Measurements from ENCODE around the gene SOAT2. TPM values are rescaled to one million over a fixed set of nuclear protein-coding genes. Genes with fewer than 3 reads are reported as not detected.

SOAT2 gene
- total RNA-seq, 1 experiment from 2014 or later = not detected

- Histone ChIP-seq H3K36me3 (no peaks in the 10 kb centered on the region), H3K4me1 (no peaks in the 10 kb centered on the region), H3K27me3 (no peaks in the 10 kb centered on the region), H3K27ac (no peak overlapping the region), H3K9me3 (replicated peaks) (no peaks in the 10 kb centered on the region), H3K4me3 (no peak overlapping the region)
- DNase-seq = no peak
Measured at GRCh38 chr12:53123578-53124351, 20.5 kb downstream of the SOAT2 start.

- H3K36me3 ChIP-seq = no peaks in the 10 kb centered on the region
- H3K27me3 ChIP-seq = no peaks in the 10 kb centered on the region
- no peak for DNase-seq
- no peaks in the 10 kb centered on the region for H3K4me1 ChIP-seq
- no peak overlapping the region for H3K27ac ChIP-seq
- H3K9me3 ChIP-seq (replicated peaks) = no peaks in the 10 kb centered on the region
- H3K4me3 ChIP-seq = no peak overlapping the region
Measured at GRCh38 chr12:53124352-53124723, 21.1 kb downstream of the SOAT2 start.

- no peak for DNase-seq
- Histone ChIP-seq H3K4me3 (no peak overlapping the region), H3K36me3 (no peaks in the 10 kb centered on the region), H3K4me1 (no peaks in the 10 kb centered on the region), H3K27ac (no peak overlapping the region), H3K9me3 (replicated peaks) (no peaks in the 10 kb centered on the region), H3K27me3 (no peaks in the 10 kb centered on the region)
Measured at GRCh38 chr12:53127169-53127568, 23.9 kb downstream of the SOAT2 start.

- Histone ChIP-seq H3K27me3 (no peaks in the 10 kb centered on the region), H3K9me3 (replicated peaks) (no peaks in the 10 kb centered on the region), H3K36me3 (no peaks in the 10 kb centered on the region), H3K4me3 (no peak overlapping the region), H3K4me1 (no peaks in the 10 kb centered on the region), H3K27ac (no peak overlapping the region)
- no peak for DNase-seq
Measured at GRCh38 chr12:53128780-53129569, 25.7 kb downstream of the SOAT2 start.

GRCh38 chr12:53131844-53132243 lies 28.6 kb downstream of the SOAT2 start:
- H3K27ac ChIP-seq = no peak overlapping the region
- no peak for DNase-seq

GRCh38 chr12:53133722-53134121 lies 30.4 kb downstream of the SOAT2 start:
- H3K36me3 ChIP-seq = no peaks in the 10 kb centered on the region
- no peaks in the 10 kb centered on the region for H3K4me1 ChIP-seq
- H3K27ac ChIP-seq = no peak overlapping the region
- H3K27me3 ChIP-seq = no peaks in the 10 kb centered on the region
- no peaks in the 10 kb centered on the region for H3K9me3 ChIP-seq (replicated peaks)
- DNase-seq = no peak
- H3K4me3 ChIP-seq = no peak overlapping the region

More at GRCh38 chr12:53131844-53132243, 28.6 kb downstream of the SOAT2 start:
- Histone ChIP-seq H3K36me3 (no peaks in the 10 kb centered on the region), H3K27me3 (no peaks in the 10 kb centered on the region), H3K4me3 (no peak overlapping the region), H3K4me1 (no peaks in the 10 kb centered on the region), H3K9me3 (replicated peaks) (no peaks in the 10 kb centered on the region)

- Histone ChIP-seq H3K36me3 (no peaks in the 10 kb centered on the region), H3K4me1 (no peaks in the 10 kb centered on the region), H3K9me3 (replicated peaks) (no peaks in the 10 kb centered on the region; the same call in 1 of the 2 replicates), H3K27me3 (no peaks in the 10 kb centered on the region), H3K27ac (no peak overlapping the region), H3K4me3 (no peak overlapping the region)
- DNase-seq = no peak
Measured at GRCh38 chr12:53143355-53143754, 40.1 kb downstream of the SOAT2 start.

- Histone ChIP-seq H3K27ac (no peak overlapping the region), H3K36me3 (no peaks in the 10 kb centered on the region), H3K9me3 (replicated peaks) (no peaks in the 10 kb centered on the region), H3K4me3 (no peak overlapping the region), H3K4me1 (no peaks in the 10 kb centered on the region), H3K27me3 (no peaks in the 10 kb centered on the region)
- no peak for DNase-seq
Measured at GRCh38 chr12:53145383-53146260, 42.3 kb downstream of the SOAT2 start.

GRCh38 chr12:53147181-53147580 lies 43.9 kb downstream of the SOAT2 start:
- Histone ChIP-seq H3K27me3 (no peaks in the 10 kb centered on the region), H3K36me3 (no peaks in the 10 kb centered on the region), H3K9me3 (replicated peaks) (no peaks in the 10 kb centered on the region), H3K27ac (no peak overlapping the region), H3K4me3 (no peak overlapping the region), H3K4me1 (no peaks in the 10 kb centered on the region)
- no peak for DNase-seq

GRCh38 chr12:53147653-53148052 lies 44.4 kb downstream of the SOAT2 start:
- H3K27ac ChIP-seq = no peak overlapping the region
- H3K4me3 ChIP-seq = no peak overlapping the region
- H3K36me3 ChIP-seq = no peaks in the 10 kb centered on the region
- no peaks in the 10 kb centered on the region for H3K4me1 ChIP-seq
- H3K27me3 ChIP-seq = no peaks in the 10 kb centered on the region
- H3K9me3 ChIP-seq (replicated peaks) = no peaks in the 10 kb centered on the region
- no peak for DNase-seq

- Histone ChIP-seq H3K4me1 (no peaks in the 10 kb centered on the region), H3K27ac (no peak overlapping the region), H3K36me3 (no peaks in the 10 kb centered on the region), H3K4me3 (no peak overlapping the region), H3K27me3 (no peaks in the 10 kb centered on the region), H3K9me3 (replicated peaks) (no peaks in the 10 kb centered on the region)
- no peak for DNase-seq
Measured at GRCh38 chr12:53151039-53151438, 47.8 kb downstream of the SOAT2 start.

GRCh38 chr12:53152390-53152789 lies 49.1 kb downstream of the SOAT2 start:
- Histone ChIP-seq H3K9me3 (replicated peaks) (no peaks in the 10 kb centered on the region), H3K4me3 (no peak overlapping the region), H3K36me3 (no peaks in the 10 kb centered on the region), H3K27me3 (no peaks in the 10 kb centered on the region), H3K27ac (no peak overlapping the region), H3K4me1 (no peaks in the 10 kb centered on the region)
- DNase-seq = no peak

- H3K9me3 ChIP-seq (replicated peaks) = no peaks in the 10 kb centered on the region
- no peak overlapping the region for H3K4me3 ChIP-seq
- H3K27ac ChIP-seq = no peak overlapping the region
- DNase-seq = peak; percentile 81 to 89
- no peaks in the 10 kb centered on the region for H3K4me1 ChIP-seq
- no peaks in the 10 kb centered on the region for H3K36me3 ChIP-seq
- no peaks in the 10 kb centered on the region for H3K27me3 ChIP-seq
Measured at GRCh38 chr12:53159195-53159839, 56.0 kb downstream of the SOAT2 start.

GRCh38 chr12:53160000-53160399 lies 56.7 kb downstream of the SOAT2 start:
- Histone ChIP-seq H3K27me3 (no peaks in the 10 kb centered on the region), H3K27ac (no peak overlapping the region), H3K4me3 (no peak overlapping the region), H3K36me3 (no peaks in the 10 kb centered on the region), H3K9me3 (replicated peaks) (no peaks in the 10 kb centered on the region), H3K4me1 (no peaks in the 10 kb centered on the region)
- DNase-seq = no peak

All from SJCRH30 (cell line).